Cerebellar nuclear complex (tissue), 1 donor: ENCODE results near the gene NUDT6.
"Not testable (repeated sequence)": the region's sequence is repeated elsewhere in the genome, so short reads cannot be mapped to it uniquely, and the experiment has no call there.

ENCODE experiments used
- DNase-seq, 2 experiments: peaks; one replicate each; lab custom pipeline; 2025; lab: John Stamatoyannopoulos, UW

The NUDT6 gene

GRCh38 chr4:122875949-122876348, 46.4 kb downstream of the NUDT6 start:
- DNase-seq: no peak

GRCh38 chr4:122873821-122874593, 48.4 kb downstream of the NUDT6 start:
- no peak for DNase-seq

GRCh38 chr4:122873146-122873545, 49.3 kb downstream of the NUDT6 start:
- DNase-seq: no peak

GRCh38 chr4:122868235-122868634, 54.2 kb downstream of the NUDT6 start:
- not testable (repeated sequence) for DNase-seq

GRCh38 chr4:122865425-122865824, 57.0 kb downstream of the NUDT6 start:
- no peak for DNase-seq

- no peak for DNase-seq
These were observed 58.8 kb downstream of the NUDT6 start for GRCh38 chr4:122863639-122864038.

- no peak for DNase-seq
These were observed 61.0 kb downstream of the NUDT6 start for GRCh38 chr4:122861172-122861943.

GRCh38 chr4:122858705-122859104, 63.7 kb downstream of the NUDT6 start:
- no peak for DNase-seq

- DNase-seq: no peak
These were observed 65.2 kb downstream of the NUDT6 start for GRCh38 chr4:122857160-122857559.

- no peak for DNase-seq
These were observed 67.0 kb downstream of the NUDT6 start for GRCh38 chr4:122855353-122855890.

GRCh38 chr4:122854447-122855352, 67.7 kb downstream of the NUDT6 start:
- no peak for DNase-seq

GRCh38 chr4:122851568-122851967, 70.8 kb downstream of the NUDT6 start:
- no peak for DNase-seq

GRCh38 chr4:122849789-122850188, 72.6 kb downstream of the NUDT6 start:
- not testable (repeated sequence) for DNase-seq

- no peak for DNase-seq
These were observed 74.5 kb downstream of the NUDT6 start for GRCh38 chr4:122847931-122848330.

- DNase-seq: no peak
These were observed 76.6 kb downstream of the NUDT6 start for GRCh38 chr4:122845760-122846159.

GRCh38 chr4:122845066-122845465, 77.3 kb downstream of the NUDT6 start:
- no peak for DNase-seq

GRCh38 chr4:122844391-122844790, 78.0 kb downstream of the NUDT6 start:
- DNase-seq: not testable (repeated sequence)

- DNase-seq: no peak
These were observed 79.3 kb downstream of the NUDT6 start for GRCh38 chr4:122842984-122843531.
